ENCODE measurements around the gene ATP11A.

ATP11A gene

DNA sequence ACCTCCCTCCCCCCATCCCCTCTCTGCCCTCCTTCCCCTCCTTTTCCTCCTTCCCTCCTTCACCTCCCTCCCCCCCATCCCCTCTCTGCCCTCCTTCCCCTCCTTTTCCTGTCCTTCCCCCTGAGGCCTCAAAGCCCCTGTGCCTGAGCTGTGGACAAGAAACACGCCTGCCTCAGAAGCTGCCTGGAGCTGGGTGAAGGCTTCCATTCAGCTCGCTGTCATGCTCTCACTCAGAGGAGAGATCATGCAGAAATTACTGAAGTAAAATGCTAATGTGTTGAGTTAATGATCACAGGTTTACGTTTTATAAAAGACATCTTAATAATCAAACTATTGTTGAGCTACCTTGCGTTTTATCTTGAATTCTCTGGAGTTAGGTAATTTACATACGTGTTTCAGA is 114.5 kb downstream of the ATP11A start:
- DNase-seq, result no peak

DNA sequence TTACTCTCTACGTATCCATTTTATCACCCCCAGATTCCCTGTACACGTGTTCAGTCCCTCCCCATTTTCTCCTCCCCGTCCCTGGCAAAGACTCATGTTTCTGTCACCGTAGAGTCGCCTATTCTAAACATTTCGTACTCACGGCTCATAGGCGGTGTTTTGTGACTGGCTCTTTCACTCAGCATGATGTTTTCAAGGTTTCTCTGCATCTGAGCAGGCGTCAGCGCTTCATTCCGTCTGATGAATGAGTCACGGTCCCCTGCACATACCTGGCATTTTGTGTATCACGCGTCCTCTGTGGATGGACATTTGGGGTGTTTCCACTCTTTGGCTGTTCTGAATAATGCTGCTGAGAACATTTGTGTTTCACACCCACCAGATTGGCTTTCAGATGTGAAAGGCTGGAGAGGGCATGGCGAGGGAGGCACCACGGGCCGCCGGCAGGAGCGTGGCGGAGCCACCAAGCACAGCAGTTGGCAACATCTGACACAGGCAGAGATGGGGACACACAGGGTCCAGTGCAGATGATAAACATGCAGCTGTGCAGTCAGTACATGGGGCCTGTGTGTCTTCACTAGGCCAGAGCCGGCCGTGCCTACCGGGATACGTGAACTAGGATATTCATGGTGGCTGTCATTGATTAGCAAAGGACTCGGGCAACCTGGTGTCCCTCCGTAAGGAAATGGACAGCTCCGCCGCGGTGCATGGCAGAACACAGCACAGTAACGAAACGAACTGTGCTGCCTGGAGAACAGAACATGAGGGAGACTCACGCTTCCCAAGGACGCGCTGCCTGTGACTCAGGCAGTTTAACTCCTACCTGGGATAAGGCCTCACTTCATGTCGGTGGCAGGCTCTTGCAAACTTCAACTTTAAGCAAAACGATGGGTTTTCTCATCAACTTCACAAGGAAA is 117.2 kb downstream of the ATP11A start:
- DNase-seq, result no peak

DNA sequence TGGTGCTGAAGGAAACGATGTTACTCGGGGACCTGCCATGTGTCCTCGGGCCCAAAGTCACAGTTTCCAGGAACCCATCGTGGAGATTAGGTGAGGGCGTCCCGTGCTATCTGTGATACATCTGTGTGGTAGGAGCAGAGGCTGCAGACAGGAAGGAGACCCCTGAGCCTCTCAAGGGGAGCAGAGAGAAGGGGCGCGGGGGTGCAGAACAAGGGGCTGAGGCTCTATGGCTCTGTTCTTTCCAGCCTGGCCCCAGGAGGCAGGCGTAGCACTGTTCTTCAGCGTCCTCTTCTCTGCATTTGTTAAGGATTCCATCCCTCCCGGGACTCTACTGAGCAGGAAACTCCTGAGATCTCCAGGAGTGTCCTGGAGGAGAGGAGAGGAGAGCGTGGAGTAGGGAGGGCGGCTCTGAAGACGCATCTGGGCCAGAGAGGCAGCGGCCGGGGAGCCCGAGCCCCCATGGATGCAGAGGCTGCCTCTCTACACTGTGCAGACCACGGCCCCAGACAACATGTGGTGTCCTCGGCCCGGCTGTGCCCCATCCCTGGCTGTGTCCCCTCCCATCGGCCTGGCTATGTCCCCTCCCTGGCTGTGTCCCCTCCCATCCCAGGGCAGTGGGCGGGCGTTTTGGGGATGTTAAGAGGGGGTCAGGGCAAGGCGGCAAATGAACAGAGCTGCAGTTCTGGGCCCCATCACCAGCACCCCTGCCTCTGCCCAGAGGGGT is 118.0 kb downstream of the ATP11A start:
- no peak for DNase-seq

DNA sequence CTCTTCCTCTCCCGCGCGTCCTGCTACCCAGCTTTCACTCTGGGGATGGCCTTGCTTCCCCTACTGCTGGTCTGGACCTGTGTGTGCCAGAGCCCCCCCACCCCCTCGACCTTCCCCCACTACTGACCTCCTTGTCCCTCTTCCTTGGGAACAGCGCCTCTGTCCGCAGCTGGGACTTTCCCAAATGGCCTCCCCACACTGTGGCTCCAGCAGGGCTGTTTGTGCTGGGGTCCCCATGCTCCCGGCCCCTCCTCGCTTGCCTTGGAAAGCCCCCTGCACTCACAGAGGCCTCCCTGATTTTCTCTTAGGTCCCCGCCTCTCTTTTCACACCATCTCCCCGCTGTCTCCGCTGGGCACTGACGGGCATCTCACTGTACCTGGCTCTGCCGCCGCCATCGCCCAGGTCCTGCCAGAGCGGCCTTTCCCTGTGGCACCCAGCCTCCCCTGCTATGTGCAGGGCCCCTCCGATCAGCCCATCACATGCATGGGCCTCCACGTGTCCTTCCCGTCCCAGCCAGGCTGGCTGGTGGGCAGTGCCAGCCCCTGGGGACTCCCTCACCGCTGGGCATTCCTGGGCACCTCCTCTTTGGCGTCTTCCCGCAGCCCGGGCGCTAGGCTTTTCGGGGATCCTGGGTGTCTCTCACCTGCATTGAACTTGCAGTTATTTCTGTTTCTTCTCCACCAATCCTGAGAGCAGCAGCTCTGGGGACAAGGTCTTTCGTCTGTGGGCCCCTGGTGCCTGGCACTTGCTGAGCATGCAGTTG is 118.7 kb downstream of the ATP11A start:
- no peak for DNase-seq

DNA sequence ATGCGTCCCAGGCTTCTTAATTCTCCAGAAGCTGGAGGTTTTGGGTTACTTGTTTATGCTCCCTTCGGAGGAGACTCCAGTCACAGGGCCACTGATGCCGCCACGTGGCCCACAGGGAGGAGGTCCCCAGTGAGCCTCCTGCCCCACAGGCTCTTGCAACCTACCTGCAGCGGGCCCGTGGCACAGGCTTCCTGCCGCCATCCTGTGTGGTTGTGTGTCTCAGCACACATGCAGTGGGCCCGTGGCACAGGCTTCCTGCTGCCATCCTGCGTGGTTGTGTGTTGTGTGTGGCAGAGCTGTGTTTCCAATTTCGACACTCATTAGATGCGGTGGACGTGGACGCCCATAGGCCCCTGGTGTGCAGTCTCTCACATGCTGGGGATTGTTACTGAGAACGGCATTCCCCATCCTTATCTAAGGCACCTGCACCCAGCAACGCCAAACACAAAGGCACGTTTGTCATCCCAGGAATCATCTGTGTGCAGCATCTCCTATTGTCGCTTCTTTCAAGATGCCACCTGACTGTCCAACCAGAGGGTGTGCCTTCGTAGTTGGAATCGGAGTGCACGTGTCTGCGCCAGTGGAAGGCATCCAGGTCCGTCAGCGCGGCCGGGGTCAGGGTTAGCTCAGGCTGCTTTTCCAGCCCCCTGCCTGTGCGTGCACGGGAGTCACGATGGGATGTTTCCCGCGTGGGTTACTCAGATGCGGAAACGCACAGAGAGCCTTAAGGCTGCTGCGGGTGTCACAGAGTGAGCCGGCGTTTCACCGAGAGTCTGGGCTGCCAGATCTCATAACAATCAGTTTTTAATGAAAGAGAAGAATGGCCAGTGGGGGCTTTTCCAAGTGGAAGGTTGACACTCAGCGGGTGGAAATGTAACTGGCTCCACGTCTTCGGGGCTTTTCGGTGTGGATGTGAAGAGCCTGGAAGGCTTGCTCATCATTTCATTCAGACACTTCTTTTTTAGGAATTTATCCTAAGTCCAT is 119.8 kb downstream of the ATP11A start:
- no peak for DNase-seq

DNA sequence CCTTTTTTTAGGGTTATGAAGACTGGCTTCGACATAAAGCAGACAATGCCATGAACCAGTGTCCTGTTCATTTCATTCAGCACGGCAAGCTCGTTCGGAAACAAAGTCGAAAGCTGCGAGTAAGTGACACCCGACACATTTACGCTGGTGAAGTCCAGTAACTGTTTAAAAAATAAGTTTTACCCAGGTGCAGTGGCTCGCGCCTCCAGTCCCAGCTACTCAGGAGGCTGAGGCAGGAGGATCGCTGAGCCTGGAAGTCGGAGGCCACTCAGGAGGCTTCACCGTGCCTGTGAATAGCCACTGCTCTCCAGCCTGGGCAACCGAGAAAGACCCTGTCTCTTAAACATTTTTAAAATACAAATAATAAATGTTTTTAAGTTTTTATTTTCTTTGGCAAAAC is 120.8 kb downstream of the ATP11A start:
- no peak for DNase-seq

DNA sequence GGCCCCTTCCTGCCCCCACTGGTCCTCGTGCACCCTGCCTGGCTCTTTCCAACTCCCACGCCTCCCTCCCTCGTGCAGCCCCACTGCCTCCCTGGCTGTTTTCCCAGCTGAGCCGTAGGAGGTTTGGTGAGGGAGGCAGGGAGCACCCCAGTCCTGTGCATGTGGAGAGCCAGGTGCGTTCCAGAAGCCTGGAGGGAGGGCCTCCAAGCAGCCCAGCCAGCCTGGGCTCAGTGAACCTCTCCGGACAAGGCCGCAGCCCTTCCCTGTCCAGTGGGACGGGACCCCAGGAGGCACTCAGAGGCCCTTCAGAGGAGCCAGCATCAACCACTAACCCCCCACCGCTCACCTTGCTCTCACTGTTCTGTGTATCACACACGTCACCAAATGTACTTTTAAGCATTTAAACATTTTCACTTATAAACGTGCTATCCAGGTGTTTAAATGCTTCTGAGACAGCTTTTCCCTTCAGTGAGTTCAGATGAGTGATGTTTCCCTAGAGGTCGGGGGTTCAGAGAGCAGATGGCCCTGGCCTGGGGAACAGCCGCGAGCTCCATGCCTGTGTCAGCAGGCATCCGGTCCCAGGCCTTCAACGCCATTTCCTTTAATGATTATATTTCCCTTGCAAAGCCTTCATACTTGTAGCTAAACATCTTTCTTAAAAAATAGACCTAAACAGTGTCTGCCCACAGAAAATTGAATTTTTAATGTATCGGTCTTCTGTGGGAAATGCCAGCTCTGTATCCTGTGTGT is 122.6 kb downstream of the ATP11A start:
- DNase-seq, result no peak

DNA sequence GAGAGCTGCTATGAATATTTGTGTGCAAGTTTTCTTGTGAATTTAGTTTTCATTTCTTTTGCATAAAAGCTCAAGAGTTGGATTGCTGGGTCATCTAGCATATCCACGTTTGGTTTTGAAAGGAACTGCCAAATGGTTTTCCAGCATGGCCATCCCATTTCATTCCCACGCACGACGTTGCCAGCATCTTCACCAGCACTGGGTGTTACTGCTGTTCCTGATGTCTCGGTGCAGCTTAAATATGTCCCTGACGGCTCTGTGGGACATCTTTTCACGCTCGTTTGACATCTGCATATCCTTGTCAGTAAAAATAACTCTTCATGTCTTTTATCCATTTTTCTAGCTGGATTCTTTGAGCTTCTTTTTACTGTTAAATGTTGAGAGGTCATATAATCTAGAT is 123.7 kb downstream of the ATP11A start:
- no peak for DNase-seq

DNA sequence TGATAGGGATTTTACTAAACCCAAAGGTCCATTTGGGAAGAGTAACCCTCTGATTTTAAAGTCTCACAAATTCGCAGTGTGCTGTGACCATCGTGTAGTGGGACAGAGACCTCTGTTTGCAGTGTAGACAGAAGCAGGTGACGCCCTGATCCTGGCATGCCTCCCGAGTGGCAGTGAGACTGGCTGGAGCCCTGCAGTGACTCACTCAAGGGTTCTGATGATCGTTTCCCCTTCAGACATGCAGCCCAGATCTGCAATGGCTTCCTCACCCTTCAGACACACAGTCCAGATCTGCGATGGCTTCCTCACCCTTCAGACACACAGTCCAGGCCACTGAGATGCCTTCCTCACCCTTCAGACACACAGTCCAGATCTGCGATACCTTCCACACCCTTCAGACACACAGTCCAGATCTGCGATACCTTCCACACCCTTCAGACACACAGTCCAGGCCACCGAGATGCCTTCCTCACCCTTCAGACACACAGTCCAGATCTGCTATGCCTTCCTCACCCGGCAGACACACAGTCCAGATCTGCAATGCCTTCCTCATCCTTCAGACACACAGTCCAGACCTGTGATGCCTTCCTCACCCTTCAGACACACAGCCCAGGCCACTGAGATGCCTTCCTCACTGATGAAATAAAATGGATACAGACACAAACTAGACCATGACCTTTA is 125.2 kb downstream of the ATP11A start:
- DNase-seq, result no peak

DNA sequence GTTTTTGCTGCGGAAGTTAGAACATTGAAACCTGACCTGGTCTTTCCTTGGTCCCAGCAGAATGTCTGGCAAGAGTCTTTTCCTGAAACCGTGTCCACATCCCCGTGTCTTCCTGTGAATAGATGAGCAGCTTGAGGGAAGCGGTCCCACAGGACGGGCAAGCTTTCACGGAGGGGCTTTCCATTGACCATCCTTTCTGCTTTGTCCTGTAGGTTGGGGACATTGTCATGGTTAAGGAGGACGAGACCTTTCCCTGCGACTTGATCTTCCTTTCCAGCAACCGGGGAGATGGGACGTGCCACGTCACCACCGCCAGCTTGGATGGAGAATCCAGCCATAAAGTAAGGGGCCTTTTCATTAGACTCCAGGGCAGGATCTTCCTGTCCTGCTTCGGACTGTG is 126.0 kb downstream of the ATP11A start:
- no peak for DNase-seq

DNA sequence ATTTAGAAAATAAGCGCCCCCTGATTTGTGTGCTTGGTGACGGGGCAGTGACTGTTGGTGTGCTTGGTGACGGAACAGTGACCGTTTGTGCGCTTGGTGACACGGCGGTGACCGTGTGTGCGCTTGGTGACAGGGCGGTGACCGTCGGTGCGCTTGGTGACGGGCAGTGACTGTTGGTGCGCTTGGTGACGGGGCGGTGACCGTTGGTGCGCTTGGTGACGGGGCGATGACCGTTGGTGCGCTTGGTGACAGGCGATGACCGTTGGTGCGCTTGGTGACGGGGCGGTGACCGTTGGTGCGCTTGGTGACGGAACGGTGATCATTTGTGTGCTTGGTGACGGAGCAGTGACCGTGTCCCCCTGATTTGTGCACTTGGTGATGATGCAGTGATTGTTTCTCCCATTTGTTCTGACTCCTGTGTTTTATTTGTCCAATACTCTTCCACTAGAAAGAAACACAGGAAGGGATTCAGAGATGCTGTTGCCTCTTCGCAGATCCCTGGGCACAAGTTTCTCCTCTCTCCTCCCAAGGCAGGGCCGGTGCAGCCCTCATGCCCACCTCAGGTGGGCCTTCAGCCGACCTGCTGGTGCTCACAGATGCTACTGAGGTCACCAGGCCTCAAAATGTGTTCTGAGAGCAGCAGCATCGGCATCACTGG is 128.3 kb downstream of the ATP11A start:
- DNase-seq, result no peak

DNA sequence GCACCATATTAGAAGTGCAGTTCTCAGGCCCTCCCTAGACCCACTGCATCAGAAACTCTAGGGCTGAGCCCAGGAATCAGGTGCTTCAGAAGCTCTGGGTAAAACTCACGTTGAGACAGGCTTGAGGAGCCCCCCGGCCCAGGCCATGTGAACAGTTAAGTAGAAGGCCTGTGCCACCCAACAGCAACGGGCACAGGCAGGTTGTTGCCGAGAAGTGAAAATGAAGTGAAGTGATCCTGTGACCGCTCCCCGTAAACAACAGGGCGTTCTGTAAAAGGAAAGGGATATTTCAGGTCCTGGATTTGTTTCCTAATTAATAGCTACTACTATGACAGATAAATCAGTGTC is 128.8 kb downstream of the ATP11A start:
- no peak for DNase-seq

DNA sequence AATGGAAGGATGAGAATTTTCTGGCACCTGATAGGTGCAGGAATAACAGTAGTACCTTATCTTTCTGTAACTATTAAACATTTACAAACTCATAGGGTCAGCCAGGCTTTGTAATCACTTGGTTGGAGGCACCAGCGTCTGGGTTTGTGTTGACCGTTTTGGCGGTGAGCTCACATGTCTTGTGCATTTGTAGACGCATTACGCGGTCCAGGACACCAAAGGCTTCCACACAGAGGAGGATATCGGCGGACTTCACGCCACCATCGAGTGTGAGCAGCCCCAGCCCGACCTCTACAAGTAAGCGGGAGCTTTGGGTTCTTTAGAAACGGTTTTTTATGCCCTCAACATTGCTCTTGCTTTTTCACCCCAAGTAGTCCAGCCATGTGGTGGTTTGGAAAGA is 129.3 kb downstream of the ATP11A start:
- DNase-seq, result no peak

DNA sequence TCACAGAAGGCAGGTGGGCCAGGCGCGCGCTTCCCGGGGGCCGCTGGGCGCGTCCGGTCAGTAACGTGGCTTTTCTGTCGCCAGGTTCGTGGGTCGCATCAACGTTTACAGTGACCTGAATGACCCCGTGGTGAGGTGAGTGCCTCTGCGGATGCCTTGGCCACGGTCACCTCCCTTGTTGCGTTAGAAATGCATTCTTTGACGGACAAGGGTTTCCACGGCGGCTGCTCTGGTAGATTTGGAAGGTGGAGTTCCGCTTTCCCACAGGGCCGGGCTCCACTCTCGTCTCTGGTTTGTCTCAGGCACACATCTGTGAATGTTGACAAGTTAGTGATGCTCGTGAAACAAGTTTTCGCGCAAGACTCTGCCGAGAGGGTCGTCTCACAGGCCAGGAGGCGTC is 130.0 kb downstream of the ATP11A start:
- DNase-seq, result no peak

DNA sequence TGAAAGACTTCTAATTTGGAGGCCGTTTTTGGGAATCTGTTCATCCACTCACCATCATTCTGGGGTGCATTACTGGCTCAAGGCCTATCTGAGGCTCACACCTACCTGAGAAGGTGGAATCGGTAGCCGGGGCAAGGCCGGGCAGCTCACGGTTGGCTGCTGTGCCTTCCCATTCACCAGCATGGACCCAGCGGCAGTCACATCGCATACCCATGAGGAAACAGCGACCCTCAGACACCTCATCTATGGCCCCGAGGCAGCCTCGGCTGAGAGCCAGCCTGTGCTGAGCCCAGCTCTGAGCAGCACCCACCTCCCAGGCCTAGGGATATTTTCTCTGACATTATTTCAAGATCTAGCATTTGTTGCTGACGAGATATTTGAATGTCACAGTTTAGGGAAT is 130.5 kb downstream of the ATP11A start:
- DNase-seq, result no peak

DNA sequence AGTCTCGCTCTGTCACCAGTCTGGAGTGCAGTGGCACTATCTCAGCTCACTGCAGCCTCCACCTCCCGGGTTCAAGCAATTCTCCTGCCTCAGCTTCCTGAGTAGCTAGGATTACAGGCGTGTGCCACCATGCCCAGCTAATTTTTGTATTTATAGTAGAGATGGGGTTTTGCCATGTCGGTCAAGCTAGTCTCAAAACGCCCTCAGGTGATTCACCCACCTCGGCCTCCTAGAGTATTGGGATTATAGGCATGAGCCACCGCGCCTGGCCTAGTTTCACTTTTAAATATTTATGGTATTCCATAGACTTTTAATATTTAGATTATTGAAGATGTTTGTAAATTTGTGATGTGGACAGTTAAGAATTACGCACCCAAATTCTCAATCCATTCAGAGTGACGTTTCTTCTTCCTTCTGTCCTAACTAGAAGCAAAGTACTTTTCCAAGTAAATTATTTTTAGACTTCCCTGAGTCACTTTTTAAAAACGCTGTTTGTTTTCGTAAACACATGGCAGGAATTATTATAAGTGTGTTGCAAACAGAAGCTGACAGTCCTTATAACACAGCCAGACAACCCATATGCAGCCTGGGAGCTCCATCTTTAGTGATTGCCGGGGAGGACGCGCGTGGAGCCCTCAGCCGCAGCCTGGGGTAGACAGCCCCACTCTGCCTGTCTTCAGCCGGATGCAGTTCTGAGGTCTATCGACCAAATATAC is 131.7 kb downstream of the ATP11A start:
- no peak for DNase-seq

DNA sequence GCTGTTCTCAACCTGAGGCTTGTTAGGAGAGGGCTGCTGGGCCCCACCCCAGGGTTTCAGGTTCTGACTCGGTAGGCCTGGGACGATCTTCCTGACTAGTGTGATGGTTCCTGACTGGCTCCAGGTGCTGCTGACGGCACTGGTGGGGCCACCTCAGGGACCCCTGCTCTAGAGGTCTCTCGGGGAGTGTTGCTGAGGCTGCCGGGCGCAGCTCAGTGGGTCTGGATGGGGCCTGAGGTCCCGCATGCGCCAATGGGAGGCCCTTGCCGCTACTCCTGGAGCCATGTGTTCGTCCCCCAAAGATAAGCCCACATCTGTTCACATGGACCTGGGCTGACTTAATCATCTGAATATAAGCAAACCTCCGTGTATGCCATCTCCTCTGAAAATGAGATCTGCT is 133.0 kb downstream of the ATP11A start:
- DNase-seq, result no peak

DNA sequence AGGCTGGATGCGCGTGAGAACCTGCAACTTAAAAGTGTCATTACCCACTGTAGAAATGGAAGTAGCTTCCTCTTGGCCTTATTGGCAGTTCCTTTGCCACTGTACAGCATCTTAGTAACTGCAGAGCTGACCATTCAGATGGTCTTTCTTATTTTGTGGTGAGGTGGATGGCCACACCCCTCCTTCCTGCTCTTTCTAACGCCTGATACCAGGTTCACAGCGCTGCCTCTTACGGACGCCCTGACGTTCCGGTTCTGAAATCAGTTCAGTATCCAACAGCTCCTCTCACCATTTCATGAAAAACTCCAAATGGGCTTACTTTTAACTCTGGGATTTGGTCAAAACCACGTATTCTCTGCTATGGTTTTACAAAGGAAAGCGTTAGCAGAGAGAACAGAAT is 134.6 kb downstream of the ATP11A start:
- DNase-seq, result no peak

DNA sequence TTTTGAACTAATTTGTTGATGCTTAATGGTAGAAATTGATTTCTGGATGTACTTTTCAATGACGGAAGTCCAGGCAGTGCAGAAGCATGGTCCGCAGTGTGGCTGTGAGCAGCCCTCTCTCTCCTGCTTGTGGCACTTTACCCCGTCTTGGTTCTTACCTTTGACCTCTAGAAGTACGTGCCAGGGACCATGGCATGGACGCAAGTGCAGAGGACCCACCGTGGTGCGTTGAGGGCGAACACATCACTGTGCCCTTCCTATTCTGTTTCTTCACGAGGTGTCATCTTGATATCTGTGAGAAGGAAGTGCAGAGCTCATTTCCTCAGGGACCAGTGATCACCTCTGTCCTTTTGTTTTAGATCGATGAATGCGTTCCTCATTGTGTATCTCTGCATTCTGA is 135.2 kb downstream of the ATP11A start:
- no peak for DNase-seq

DNA sequence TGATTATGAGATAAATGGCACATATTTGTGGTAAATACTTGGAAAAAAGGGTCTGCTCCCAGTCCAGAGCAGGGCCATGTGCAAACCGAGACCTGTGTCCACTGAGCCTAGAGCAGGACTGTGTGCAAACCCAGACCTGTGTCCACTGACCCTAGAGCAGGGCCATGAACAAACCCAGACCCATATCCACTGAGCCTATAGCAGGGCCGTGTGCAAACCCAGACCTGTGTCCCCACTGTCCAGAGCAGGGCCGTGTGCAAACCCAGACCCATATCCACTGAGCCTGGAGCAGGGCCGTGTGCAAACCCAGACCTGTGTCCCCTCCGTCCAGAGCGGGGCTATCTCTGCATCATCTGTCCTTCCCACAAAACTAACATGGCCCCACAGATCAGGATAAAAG is 136.0 kb downstream of the ATP11A start:
- no peak for DNase-seq
